GM23338 (cell line): ENCODE measurements around the gene TCF12. TPM values are rescaled to one million over a fixed set of nuclear protein-coding genes. Genes with fewer than 3 reads are reported as not detected.

Source experiments
- ATAC-seq: fragments of 200-7000 bp; cut with Tn5 transposase; 3 replicates; pipeline ENCODE4 v1.9.1; 2020
- DNase-seq: peaks from one replicate; pipeline ENCODE4 v3.0.0-alpha.2; 2015; ENCODE audit warnings: low spot score
- H2AFZ ChIP-seq: fragments of 200-600 bp; sonication (generic); 2 replicates; pipeline ENCODE4 v1.8.0; 2016; ENCODE audit warnings: antibody characterized with exemption, mild to moderate bottlenecking, moderate library complexity
- H3F3A ChIP-seq: fragments of 200-600 bp; sonication (generic); replicated peaks from 2 replicates; pipeline ENCODE4 v1.8.0; 2017; ENCODE audit warnings: antibody characterized with exemption, mixed run types, low read depth
- H3K27ac ChIP-seq: fragments of 200-600 bp; sonication (generic); 2 replicates; pipeline ENCODE4 v1.6.1; 2016; ENCODE audit warnings: low read depth
- H3K27me3 ChIP-seq: fragments of 200-600 bp; sonication (generic); 2 replicates; pipeline ENCODE4 v1.8.0; 2016; ENCODE audit warnings: mild to moderate bottlenecking, mixed run types, moderate library complexity; ENCODE audit not compliant: insufficient read depth
- H3K36me3 ChIP-seq: fragments of 200-600 bp; sonication (generic); 2 replicates; pipeline ENCODE4 v1.8.0; 2016; ENCODE audit warnings: mild to moderate bottlenecking; ENCODE audit not compliant: insufficient read depth
- H3K4me1 ChIP-seq: fragments of 200-600 bp; sonication (generic); 2 replicates; pipeline ENCODE4 v1.8.0; 2016; ENCODE audit warnings: mild to moderate bottlenecking, moderate library complexity; ENCODE audit not compliant: insufficient read depth
- H3K4me2 ChIP-seq: fragments of 200-600 bp; sonication (generic); 2 replicates; pipeline ENCODE4 v1.7.1; 2017; ENCODE audit warnings: mixed run types
- H3K4me3 ChIP-seq: fragments of 200-600 bp; sonication (generic); 2 replicates; pipeline ENCODE4 v1.6.1; 2016; ENCODE audit warnings: mixed run types
- H3K79me2 ChIP-seq: fragments of 200-600 bp; sonication (generic); replicated peaks from 2 replicates; pipeline ENCODE4 v1.8.0; 2017; ENCODE audit warnings: mild to moderate bottlenecking; ENCODE audit not compliant: insufficient read depth
- H3K9me2 ChIP-seq: fragments of 200-600 bp; sonication (generic); 2 replicates; pipeline ENCODE4 v1.8.0; 2017; ENCODE audit not compliant: insufficient read depth
- H4K20me1 ChIP-seq: fragments of 200-600 bp; sonication (generic); replicated peaks from 2 replicates; pipeline ENCODE4 v1.8.0; 2017; ENCODE audit warnings: mild to moderate bottlenecking; ENCODE audit not compliant: insufficient read depth
- H3K27ac Mint-ChIP-seq: 2 replicates; pipeline ENCODE4 v1.8.0; 2020; ENCODE audit warnings: inconsistent platforms, mild to moderate bottlenecking, moderate library complexity, mixed read lengths
- H3K27me3 Mint-ChIP-seq: 3 replicates; pipeline ENCODE4 v1.8.0; 2022; ENCODE audit warnings: low read depth, mild to moderate bottlenecking, moderate library complexity, mixed read lengths, inconsistent platforms; ENCODE audit not compliant: insufficient read depth, poor library complexity
- H3K36me3 Mint-ChIP-seq: 3 replicates; pipeline ENCODE4 v1.8.0; 2021; ENCODE audit warnings: low read depth, mild to moderate bottlenecking, inconsistent platforms, moderate library complexity, mixed read lengths
- H3K4me1 Mint-ChIP-seq: 3 replicates; pipeline ENCODE4 v1.8.0; 2020; ENCODE audit warnings: mild to moderate bottlenecking, inconsistent platforms, mixed read lengths
- H3K4me3 Mint-ChIP-seq: 3 replicates; pipeline ENCODE4 v1.8.0; 2021; ENCODE audit warnings: moderate library complexity, mild to moderate bottlenecking, inconsistent platforms, mixed read lengths
- H3K9me3 Mint-ChIP-seq: 3 replicates; pipeline ENCODE4 v1.8.0; 2020; ENCODE audit warnings: moderate library complexity, mild to moderate bottlenecking, inconsistent platforms, mixed read lengths
- CREB1 ChIP-seq: fragments of 250-450 bp; sonication (Bioruptor Pico); IDR thresholded peaks from 2 replicates; pipeline ENCODE4 v1.5.0; 2020; ENCODE audit warnings: low read depth, mild to moderate bottlenecking, moderate library complexity
- CTCF ChIP-seq, 2 experiments: fragments of 200-600 bp in 1 of 2; sonication (generic) in 1 of 2; conservative IDR thresholded peaks; 2 replicates each; pipeline versions ENCODE4 v1.5.1 to v1.6.1; 2016 to 2017; ENCODE audit warnings: antibody characterized with exemption in 2 of 2, low read depth in 2 of 2, mild to moderate bottlenecking in 2 of 2, moderate library complexity in 1 of 2
- ETS1 ChIP-seq: IDR thresholded peaks from 2 replicates; pipeline ENCODE4 v1.6.1; 2016; ENCODE audit warnings: antibody characterized with exemption
- EZH2 ChIP-seq: fragments of 200-600 bp; sonication (generic); IDR thresholded peaks from one replicate; pipeline ENCODE4 v1.8.0; 2017; ENCODE audit warnings: antibody characterized with exemption, mild to moderate bottlenecking, low read depth; ENCODE audit not compliant: unreplicated experiment
- EZH2phosphoT487 ChIP-seq: fragments of 200-600 bp; sonication (generic); IDR thresholded peaks from one replicate; pipeline ENCODE4 v1.8.1; 2018; ENCODE audit warnings: antibody characterized with exemption; ENCODE audit not compliant: unreplicated experiment
- JUNB ChIP-seq: IDR thresholded peaks from one replicate; pipeline ENCODE4 v1.6.1; 2016; ENCODE audit warnings: antibody characterized with exemption; ENCODE audit not compliant: unreplicated experiment
- NANOG ChIP-seq: IDR thresholded peaks from 2 replicates; pipeline ENCODE4 v1.6.1; 2016; ENCODE audit warnings: antibody characterized with exemption, borderline replicate concordance
- POLR2AphosphoS5 ChIP-seq: IDR thresholded peaks from 2 replicates; pipeline ENCODE4 v1.6.1; 2016; ENCODE audit warnings: antibody characterized with exemption, low read depth
- REST ChIP-seq: IDR thresholded peaks from one replicate; pipeline ENCODE4 v1.6.1; 2018; ENCODE audit warnings: antibody characterized with exemption; ENCODE audit not compliant: unreplicated experiment
- STAT1 ChIP-seq: IDR thresholded peaks from one replicate; pipeline ENCODE4 v1.6.1; 2016; ENCODE audit warnings: antibody characterized with exemption; ENCODE audit not compliant: unreplicated experiment
- ZNF114 ChIP-seq: fragments of 250-450 bp; sonication (Bioruptor Pico); IDR thresholded peaks from 2 replicates; pipeline ENCODE4 v1.5.0; 2020; ENCODE audit warnings: mild to moderate bottlenecking, moderate library complexity
- ZNF331 ChIP-seq: fragments of 250-450 bp; sonication (Bioruptor Pico); IDR thresholded peaks from 2 replicates; pipeline ENCODE4 v1.5.0; 2020; ENCODE audit warnings: low read depth, mild to moderate bottlenecking, moderate library complexity
- polyA plus RNA-seq: library from polyadenylated mRNA; unstranded; fragments of >200 nt; fragmentation: Nextera tagmentation; extraction: Ambion mirVana; gene quantifications from 2 replicates; pipeline ENCODE4 v1.2.1, GENCODE V29; 2016
- total RNA-seq: library from RNA; depleted of rRNA; stranded (reverse); fragments of >200 nt; shearing (Covaris generic); gene quantifications from 2 replicates; pipeline ENCODE4 v1.2.3, GENCODE V29; 2014
- TF ChIP-seq, protein P1 (sequence below): fragments of 250-450 bp; sonication (Bioruptor Pico); IDR thresholded peaks from 2 replicates; pipeline ENCODE4 v1.5.0; 2020; ENCODE audit warnings: mild to moderate bottlenecking, moderate library complexity

Gene TCF12
- total and polyA plus RNA-seq, 2 experiments from 2014 or later = 27.6 to 104 TPM

- DNase-seq (no peak), ATAC-seq (no peak)
- Histone ChIP-seq H3K36me3 (no peaks in the 10 kb centered on the region), H3K4me1 (peaks cover 33% of the 10 kb centered on the region), H3K4me3 (no peak overlapping the region), H3K9me2 (no peaks in the 10 kb centered on the region), H2AFZ (no peak overlapping the region), H3K27me3 (no peaks in the 10 kb centered on the region), H3K4me2 (no peak overlapping the region), H3K27ac (no peak overlapping the region), H4K20me1 (peaks cover 11% of the 10 kb centered on the region), H3K79me2 (peaks cover 94% of the 10 kb centered on the region), H3F3A (no peaks in the 10 kb centered on the region)
- no peaks in the 10 kb centered on the region for H3K9me3 Mint-ChIP-seq
- H3K36me3 Mint-ChIP-seq = peaks cover under 1% of the 10 kb centered on the region; the same call in 2 of the 3 replicates
- no peak overlapping the region for H3K4me3 Mint-ChIP-seq
- no peak overlapping the region for H3K27ac Mint-ChIP-seq
- TF ChIP-seq EZH2 (no peak), CREB1 (CRISPR knock-in tag) (no peak), POLR2AphosphoS5 (no peak), ZNF331 (CRISPR knock-in tag) (no peak), JUNB (no peak), ZNF114 (CRISPR knock-in tag) (no peak), REST (no peak), CTCF (conservative IDR thresholded peaks at IDR 0.05; ENCODE audit: low read depth in 2 of 2) (no peak), NANOG (no peak), ETS1 (no peak), STAT1 (no peak), EZH2phosphoT487 (no peak)
- TF ChIP-seq, protein P1, sequence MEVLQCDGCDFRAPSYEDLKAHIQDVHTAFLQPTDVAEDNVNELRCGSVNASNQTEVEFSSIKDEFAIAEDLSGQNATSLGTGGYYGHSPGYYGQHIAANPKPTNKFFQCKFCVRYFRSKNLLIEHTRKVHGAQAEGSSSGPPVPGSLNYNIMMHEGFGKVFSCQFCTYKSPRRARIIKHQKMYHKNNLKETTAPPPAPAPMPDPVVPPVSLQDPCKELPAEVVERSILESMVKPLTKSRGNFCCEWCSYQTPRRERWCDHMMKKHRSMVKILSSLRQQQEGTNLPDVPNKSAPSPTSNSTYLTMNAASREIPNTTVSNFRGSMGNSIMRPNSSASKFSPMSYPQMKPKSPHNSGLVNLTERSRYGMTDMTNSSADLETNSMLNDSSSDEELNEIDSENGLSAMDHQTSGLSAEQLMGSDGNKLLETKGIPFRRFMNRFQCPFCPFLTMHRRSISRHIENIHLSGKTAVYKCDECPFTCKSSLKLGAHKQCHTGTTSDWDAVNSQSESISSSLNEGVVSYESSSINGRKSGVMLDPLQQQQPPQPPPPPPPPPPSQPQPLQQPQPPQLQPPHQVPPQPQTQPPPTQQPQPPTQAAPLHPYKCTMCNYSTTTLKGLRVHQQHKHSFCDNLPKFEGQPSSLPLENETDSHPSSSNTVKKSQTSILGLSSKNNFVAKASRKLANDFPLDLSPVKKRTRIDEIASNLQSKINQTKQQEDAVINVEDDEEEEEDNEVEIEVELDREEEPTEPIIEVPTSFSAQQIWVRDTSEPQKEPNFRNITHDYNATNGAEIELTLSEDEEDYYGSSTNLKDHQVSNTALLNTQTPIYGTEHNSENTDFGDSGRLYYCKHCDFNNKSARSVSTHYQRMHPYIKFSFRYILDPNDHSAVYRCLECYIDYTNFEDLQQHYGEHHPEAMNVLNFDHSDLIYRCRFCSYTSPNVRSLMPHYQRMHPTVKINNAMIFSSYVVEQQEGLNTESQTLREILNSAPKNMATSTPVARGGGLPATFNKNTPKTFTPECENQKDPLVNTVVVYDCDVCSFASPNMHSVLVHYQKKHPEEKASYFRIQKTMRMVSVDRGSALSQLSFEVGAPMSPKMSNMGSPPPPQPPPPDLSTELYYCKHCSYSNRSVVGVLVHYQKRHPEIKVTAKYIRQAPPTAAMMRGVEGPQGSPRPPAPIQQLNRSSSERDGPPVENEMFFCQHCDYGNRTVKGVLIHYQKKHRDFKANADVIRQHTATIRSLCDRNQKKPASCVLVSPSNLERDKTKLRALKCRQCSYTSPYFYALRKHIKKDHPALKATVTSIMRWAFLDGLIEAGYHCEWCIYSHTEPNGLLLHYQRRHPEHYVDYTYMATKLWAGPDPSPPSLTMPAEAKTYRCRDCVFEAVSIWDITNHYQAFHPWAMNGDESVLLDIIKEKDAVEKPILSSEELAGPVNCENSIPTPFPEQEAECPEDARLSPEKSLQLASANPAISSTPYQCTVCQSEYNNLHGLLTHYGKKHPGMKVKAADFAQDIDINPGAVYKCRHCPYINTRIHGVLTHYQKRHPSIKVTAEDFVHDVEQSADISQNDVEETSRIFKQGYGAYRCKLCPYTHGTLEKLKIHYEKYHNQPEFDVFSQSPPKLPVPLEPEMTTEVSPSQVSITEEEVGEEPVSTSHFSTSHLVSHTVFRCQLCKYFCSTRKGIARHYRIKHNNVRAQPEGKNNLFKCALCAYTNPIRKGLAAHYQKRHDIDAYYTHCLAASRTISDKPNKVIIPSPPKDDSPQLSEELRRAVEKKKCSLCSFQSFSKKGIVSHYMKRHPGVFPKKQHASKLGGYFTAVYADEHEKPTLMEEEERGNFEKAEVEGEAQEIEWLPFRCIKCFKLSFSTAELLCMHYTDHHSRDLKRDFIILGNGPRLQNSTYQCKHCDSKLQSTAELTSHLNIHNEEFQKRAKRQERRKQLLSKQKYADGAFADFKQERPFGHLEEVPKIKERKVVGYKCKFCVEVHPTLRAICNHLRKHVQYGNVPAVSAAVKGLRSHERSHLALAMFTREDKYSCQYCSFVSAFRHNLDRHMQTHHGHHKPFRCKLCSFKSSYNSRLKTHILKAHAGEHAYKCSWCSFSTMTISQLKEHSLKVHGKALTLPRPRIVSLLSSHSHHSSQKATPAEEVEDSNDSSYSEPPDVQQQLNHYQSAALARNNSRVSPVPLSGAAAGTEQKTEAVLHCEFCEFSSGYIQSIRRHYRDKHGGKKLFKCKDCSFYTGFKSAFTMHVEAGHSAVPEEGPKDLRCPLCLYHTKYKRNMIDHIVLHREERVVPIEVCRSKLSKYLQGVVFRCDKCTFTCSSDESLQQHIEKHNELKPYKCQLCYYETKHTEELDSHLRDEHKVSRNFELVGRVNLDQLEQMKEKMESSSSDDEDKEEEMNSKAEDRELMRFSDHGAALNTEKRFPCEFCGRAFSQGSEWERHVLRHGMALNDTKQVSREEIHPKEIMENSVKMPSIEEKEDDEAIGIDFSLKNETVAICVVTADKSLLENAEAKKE (CRISPR knock-in tag) = no peak
- H3K27me3 Mint-ChIP-seq = peaks cover 3% of the 10 kb centered on the region
- peaks cover 43% of the 10 kb centered on the region for H3K4me1 Mint-ChIP-seq
These were observed 97.5 kb downstream of the TCF12 start for GRCh38 chr15:57015897-57016296.
